ENCODE measurements around the gene TMEM8B.

Gene TMEM8B

GRCh38 chr9:35905912-35906679 lies 77.1 kb downstream of the TMEM8B start, which contains the start of gene HRCT1:
Gene HRCT1, plus strand, starts transcription at chr9:35906202. Its CDS starts 86 bp downstream, at chr9:35906288.
- Histone ChIP-seq H3K4me2 (ENCODE audit: low read length) (no peak within 1 kb of the TSS), H3K27me3 (ENCODE audit: insufficient read depth, low read length) (no peaks in the 10 kb centered on the region; the same call in 1 of the 2 replicates), H3K9ac (ENCODE audit: low read length) (no peak within 1 kb of the TSS), H3K4me1 (ENCODE audit: insufficient read depth, low read length, severe bottlenecking) (no peaks in the 10 kb centered on the region), H4K20me1 (ENCODE audit: insufficient read depth, low read length) (no peaks in the 10 kb centered on the region), H2AFZ (ENCODE audit: low read length) (no peak within 1 kb of the TSS), H3F3A (ENCODE audit: insufficient read depth, low read length) (no peaks in the 10 kb centered on the region), H3K36me3 (ENCODE audit: insufficient read depth, low read length) (no peaks in the 10 kb centered on the region), H3K9me2 (ENCODE audit: low read depth, low read length) (no peaks in the 10 kb centered on the region), H3K9me3 (ENCODE audit: low read length) (no peaks in the 10 kb centered on the region), H3K27ac (ENCODE audit: low read depth, low read length, poor library complexity, severe bottlenecking) (no peak within 1 kb of the TSS), H3K79me2 (ENCODE audit: insufficient read depth, low read length) (no peaks in the 10 kb centered on the region), H3K4me3 (ENCODE audit: low read depth, low read length, poor library complexity, severe bottlenecking) (no peak within 1 kb of the TSS)
- no peak for TF ChIP-seq EZH2 (IDR thresholded peaks at IDR 0.05; ENCODE audit: borderline replicate concordance, low read length)
- no peak for TF ChIP-seq CTCF (IDR thresholded peaks at IDR 0.05; ENCODE audit: low read length)

GRCh38 chr9:35906923-35907699 lies 78.1 kb downstream of the TMEM8B start:
- Histone ChIP-seq H3K36me3 (ENCODE audit: insufficient read depth, low read length) (no peaks in the 10 kb centered on the region), H3K9ac (ENCODE audit: low read length) (no peak overlapping the region), H3K9me2 (ENCODE audit: low read depth, low read length) (no peaks in the 10 kb centered on the region), H3F3A (ENCODE audit: insufficient read depth, low read length) (no peaks in the 10 kb centered on the region), H3K4me3 (ENCODE audit: low read depth, low read length, poor library complexity, severe bottlenecking) (no peak overlapping the region), H2AFZ (ENCODE audit: low read length) (no peak overlapping the region), H3K79me2 (ENCODE audit: insufficient read depth, low read length) (no peaks in the 10 kb centered on the region), H3K4me2 (ENCODE audit: low read length) (no peak overlapping the region), H3K27ac (ENCODE audit: low read depth, low read length, poor library complexity, severe bottlenecking) (no peak overlapping the region), H4K20me1 (ENCODE audit: insufficient read depth, low read length) (no peaks in the 10 kb centered on the region), H3K9me3 (ENCODE audit: low read length) (no peaks in the 10 kb centered on the region), H3K4me1 (ENCODE audit: insufficient read depth, low read length, severe bottlenecking) (no peaks in the 10 kb centered on the region), H3K27me3 (ENCODE audit: insufficient read depth, low read length) (no peaks in the 10 kb centered on the region; the same call in 1 of the 2 replicates)
- TF ChIP-seq CTCF (IDR thresholded peaks at IDR 0.05; ENCODE audit: low read length), result no peak
- TF ChIP-seq EZH2 (IDR thresholded peaks at IDR 0.05; ENCODE audit: borderline replicate concordance, low read length), result no peak

GRCh38 chr9:35907711-35908503 lies 78.9 kb downstream of the TMEM8B start:
- Histone ChIP-seq H3K79me2 (ENCODE audit: insufficient read depth, low read length) (no peaks in the 10 kb centered on the region), H3K4me2 (ENCODE audit: low read length) (no peak overlapping the region), H3K9me2 (ENCODE audit: low read depth, low read length) (no peaks in the 10 kb centered on the region), H3F3A (ENCODE audit: insufficient read depth, low read length) (no peaks in the 10 kb centered on the region), H3K27ac (ENCODE audit: low read depth, low read length, poor library complexity, severe bottlenecking) (no peak overlapping the region), H3K36me3 (ENCODE audit: insufficient read depth, low read length) (no peaks in the 10 kb centered on the region), H3K9ac (ENCODE audit: low read length) (no peak overlapping the region), H3K27me3 (ENCODE audit: insufficient read depth, low read length) (no peaks in the 10 kb centered on the region; the same call in 1 of the 2 replicates), H2AFZ (ENCODE audit: low read length) (no peak overlapping the region), H3K9me3 (ENCODE audit: low read length) (no peaks in the 10 kb centered on the region), H3K4me1 (ENCODE audit: insufficient read depth, low read length, severe bottlenecking) (no peaks in the 10 kb centered on the region), H3K4me3 (ENCODE audit: low read depth, low read length, poor library complexity, severe bottlenecking) (no peak overlapping the region), H4K20me1 (ENCODE audit: insufficient read depth, low read length) (no peaks in the 10 kb centered on the region)
- no peak for TF ChIP-seq EZH2 (IDR thresholded peaks at IDR 0.05; ENCODE audit: borderline replicate concordance, low read length)
- TF ChIP-seq CTCF (IDR thresholded peaks at IDR 0.05; ENCODE audit: low read length), result no peak
